ENCODE results near the gene NDST4. TPM values are rescaled to one million over a fixed set of nuclear protein-coding genes. Genes with fewer than 3 reads are reported as not detected.

The NDST4 gene
- total and polyA plus RNA-seq, 8 donors, result 0.34 to 1.2 (median 0.74) TPM; not detected in 2

DNA sequence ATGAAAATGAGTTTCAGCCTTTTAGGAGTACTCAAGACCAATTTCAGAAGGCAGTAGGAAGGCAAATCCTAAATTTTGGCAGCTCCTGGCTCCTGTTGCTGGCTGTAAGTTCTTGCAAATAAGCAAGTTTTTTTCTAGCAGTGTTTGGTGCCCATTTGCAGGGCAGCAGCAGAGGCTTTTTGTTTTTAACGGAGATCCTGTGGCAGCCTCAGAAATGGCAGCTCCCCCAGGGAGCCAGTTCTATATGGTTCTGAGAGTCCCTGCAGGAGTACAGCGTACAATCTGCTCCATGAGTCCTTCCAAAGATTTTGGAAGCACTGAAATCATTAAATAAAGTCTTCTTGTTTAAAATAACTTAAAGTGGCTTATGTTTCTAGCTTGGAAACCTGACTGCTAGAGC is 171.9 kb downstream of the NDST4 start:
- TF ChIP-seq, protein P1, sequence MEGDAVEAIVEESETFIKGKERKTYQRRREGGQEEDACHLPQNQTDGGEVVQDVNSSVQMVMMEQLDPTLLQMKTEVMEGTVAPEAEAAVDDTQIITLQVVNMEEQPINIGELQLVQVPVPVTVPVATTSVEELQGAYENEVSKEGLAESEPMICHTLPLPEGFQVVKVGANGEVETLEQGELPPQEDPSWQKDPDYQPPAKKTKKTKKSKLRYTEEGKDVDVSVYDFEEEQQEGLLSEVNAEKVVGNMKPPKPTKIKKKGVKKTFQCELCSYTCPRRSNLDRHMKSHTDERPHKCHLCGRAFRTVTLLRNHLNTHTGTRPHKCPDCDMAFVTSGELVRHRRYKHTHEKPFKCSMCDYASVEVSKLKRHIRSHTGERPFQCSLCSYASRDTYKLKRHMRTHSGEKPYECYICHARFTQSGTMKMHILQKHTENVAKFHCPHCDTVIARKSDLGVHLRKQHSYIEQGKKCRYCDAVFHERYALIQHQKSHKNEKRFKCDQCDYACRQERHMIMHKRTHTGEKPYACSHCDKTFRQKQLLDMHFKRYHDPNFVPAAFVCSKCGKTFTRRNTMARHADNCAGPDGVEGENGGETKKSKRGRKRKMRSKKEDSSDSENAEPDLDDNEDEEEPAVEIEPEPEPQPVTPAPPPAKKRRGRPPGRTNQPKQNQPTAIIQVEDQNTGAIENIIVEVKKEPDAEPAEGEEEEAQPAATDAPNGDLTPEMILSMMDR (IDR thresholded peaks at IDR 0.05), result no peak
- Histone ChIP-seq H3K36me3 (no peaks in the 10 kb centered on the region), H3K4me3 (no peak overlapping the region), H3K4me1 (no peaks in the 10 kb centered on the region), H3K9me3 (no peaks in the 10 kb centered on the region), H3K27ac (no peak overlapping the region), H3K27me3 (no peaks in the 10 kb centered on the region)
- ATAC-seq (no peak), DNase-seq (no peak)
- intact Hi-C loops (cut with DNase I), result no loop called here

DNA sequence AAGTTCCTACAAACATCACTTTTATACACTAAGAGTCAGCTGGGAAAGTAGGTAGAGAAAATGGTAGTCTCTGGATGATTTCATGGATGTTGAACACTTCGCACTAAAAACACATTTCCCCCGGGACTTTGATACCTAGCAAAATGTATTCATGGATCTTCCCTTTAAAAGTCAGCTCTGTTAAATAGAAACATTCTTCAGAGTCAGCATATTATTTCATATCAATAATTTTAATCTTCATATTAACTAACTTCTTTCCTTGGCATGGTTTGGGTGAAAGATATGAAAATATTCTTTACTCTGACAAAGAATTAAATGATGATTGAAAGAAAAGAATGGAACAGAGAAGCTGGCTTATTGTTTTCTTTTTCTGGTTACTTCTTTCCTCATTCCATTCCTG is 185.5 kb downstream of the NDST4 start:
- no peak overlapping the region for H3K27ac ChIP-seq
- TF ChIP-seq, protein P1 (IDR thresholded peaks at IDR 0.05), result no peak
- H3K36me3 ChIP-seq, result no peaks in the 10 kb centered on the region
- intact Hi-C loops (cut with DNase I), result no loop called here
- no peaks in the 10 kb centered on the region for H3K27me3 ChIP-seq
- no peak for ATAC-seq
- H3K4me3 ChIP-seq, result no peak overlapping the region
- peaks cover 0 to 3% of the 10 kb centered on the region in 2 donors for H3K9me3 ChIP-seq
- H3K4me1 ChIP-seq, result no peaks in the 10 kb centered on the region
- no peak for DNase-seq

DNA sequence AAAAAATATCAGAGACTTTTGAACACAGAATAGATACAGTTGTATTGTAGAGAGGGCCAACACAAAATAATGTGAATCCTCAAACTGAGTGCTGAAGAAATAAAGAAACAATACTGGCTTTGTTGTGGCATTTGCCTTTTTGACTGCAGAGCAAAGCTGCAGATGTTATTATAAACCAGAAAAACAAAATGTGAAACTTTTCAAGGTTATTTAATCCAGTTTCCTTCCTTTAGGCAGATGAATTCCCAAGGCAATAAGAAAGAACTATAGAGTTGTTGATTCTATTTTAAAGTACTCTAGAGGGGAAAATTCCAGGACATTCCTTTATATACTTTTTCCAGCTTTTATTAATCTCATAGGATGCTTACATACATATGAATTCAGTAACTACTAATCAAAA is 186.8 kb downstream of the NDST4 start:
- H3K4me1 ChIP-seq, result no peaks in the 10 kb centered on the region
- no peaks in the 10 kb centered on the region for H3K36me3 ChIP-seq
- DNase-seq (no peak), ATAC-seq (no peak)
- H3K9me3 ChIP-seq, result no peaks in the 10 kb centered on the region
- H3K27me3 ChIP-seq, result no peaks in the 10 kb centered on the region
- no peak overlapping the region for H3K4me3 ChIP-seq
- no peak overlapping the region for H3K27ac ChIP-seq
- TF ChIP-seq, protein P1 (IDR thresholded peaks at IDR 0.05), result no peak
- intact Hi-C loops (cut with DNase I), result no loop called here

DNA sequence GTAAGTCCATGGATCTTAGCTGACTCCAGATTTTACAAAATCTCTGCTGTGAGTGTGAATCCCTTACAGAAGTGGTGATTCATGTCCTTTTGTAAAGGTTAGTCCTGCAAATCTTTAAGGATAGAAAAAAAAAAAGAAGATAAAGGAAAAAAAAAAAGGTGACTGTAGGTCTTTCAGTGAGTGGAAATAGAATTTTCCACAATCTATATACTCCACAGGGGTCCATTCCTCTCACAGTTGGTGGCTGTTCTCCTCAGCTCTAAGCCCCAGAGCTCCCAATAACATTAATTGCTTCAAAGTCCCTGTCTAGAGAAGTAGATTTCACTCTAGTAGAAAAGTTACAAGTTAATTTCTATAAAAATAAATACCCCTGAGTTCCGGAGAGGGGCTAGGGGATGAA is 189.1 kb downstream of the NDST4 start:
- no peak for ATAC-seq
- DNase-seq, result no peak
- intact Hi-C loops (cut with DNase I), result no loop called here
- no peaks in the 10 kb centered on the region for H3K9me3 ChIP-seq
- no peak overlapping the region for H3K4me3 ChIP-seq
- no peak overlapping the region for H3K27ac ChIP-seq
- H3K4me1 ChIP-seq, result no peaks in the 10 kb centered on the region
- H3K27me3 ChIP-seq, result no peaks in the 10 kb centered on the region
- no peaks in the 10 kb centered on the region for H3K36me3 ChIP-seq
- TF ChIP-seq, protein P1 (IDR thresholded peaks at IDR 0.05), result no peak

DNA sequence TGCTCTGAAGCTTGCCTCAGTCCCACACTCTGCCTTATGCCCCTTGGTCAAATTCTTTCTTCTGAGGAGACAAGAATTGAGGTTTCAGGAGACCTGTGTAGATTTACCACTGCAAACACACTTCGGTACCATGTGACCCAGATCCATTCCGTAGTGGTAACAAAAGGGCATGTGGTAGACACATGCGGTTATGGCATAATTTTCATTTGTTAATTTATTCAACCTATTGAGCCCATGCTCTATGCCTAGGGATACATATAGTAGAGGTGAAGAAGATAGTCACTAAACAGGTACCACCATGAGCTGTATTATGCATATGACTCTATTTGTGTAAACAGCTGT is 190.9 kb downstream of the NDST4 start:
- Histone ChIP-seq H3K27me3 (no peaks in the 10 kb centered on the region), H3K9me3 (no peaks in the 10 kb centered on the region), H3K4me3 (no peak overlapping the region), H3K36me3 (no peaks in the 10 kb centered on the region), H3K4me1 (no peaks in the 10 kb centered on the region), H3K27ac (no peak overlapping the region)
- DNase-seq (no peak), ATAC-seq (no peak)
- intact Hi-C loops (cut with DNase I), result no loop called here
- TF ChIP-seq, protein P1 (IDR thresholded peaks at IDR 0.05), result no peak
